Cardiac fibroblast (primary cell): Measurements from ENCODE around the gene ADD1.

Source experiments
- DNase-seq, 2 donors: peaks; one replicate each; pipeline versions ENCODE4 v3.0.0 to v3.0.0-alpha.2; 2010; ENCODE audit warnings: low read depth in 2 of 2
- H3K4me3 ChIP-seq, 2 donors: replicated peaks in 1 of 2; 1 replicate in 1 of 2; 2 replicates in 1 of 2; pipeline ENCODE4 v1.5.1; 2011; ENCODE audit warnings: low read depth in 2 of 2, low read length in 2 of 2, mild to moderate bottlenecking in 2 of 2, moderate library complexity in 1 of 2
- CTCF ChIP-seq: IDR thresholded peaks from one replicate; pipeline ENCODE4 v1.5.1; 2011; ENCODE audit warnings: low read depth, mild to moderate bottlenecking, low read length, inconsistent platforms

ADD1 gene

GRCh38 chr4:2858451-2859217 is 15.0 kb downstream of the ADD1 start:
- peak; percentile 55 to 62 for DNase-seq

GRCh38 chr4:2859514-2859913 is 15.9 kb downstream of the ADD1 start:
- H3K4me3 ChIP-seq: no peak overlapping the region
- TF ChIP-seq CTCF: no peak
- DNase-seq: no peak

More at GRCh38 chr4:2858451-2859217, 15.0 kb downstream of the ADD1 start:
- no peak for TF ChIP-seq CTCF
- no peak overlapping the region for H3K4me3 ChIP-seq

GRCh38 chr4:2860391-2861348 is 17.0 kb downstream of the ADD1 start:
- H3K4me3 ChIP-seq: no peak overlapping the region
- peak; percentile 27 to 65 for DNase-seq
- TF ChIP-seq CTCF: no peak

- no peak for TF ChIP-seq CTCF
- H3K4me3 ChIP-seq: no peak overlapping the region
- no peak for DNase-seq
Observed at GRCh38 chr4:2861631-2862436, 18.2 kb downstream of the ADD1 start.

GRCh38 chr4:2862528-2862927 is 18.9 kb downstream of the ADD1 start:
- peak in 1 of 2 donors; percentile 61 for DNase-seq
- no peak overlapping the region for H3K4me3 ChIP-seq
- no peak for TF ChIP-seq CTCF

- H3K4me3 ChIP-seq: no peak overlapping the region
- TF ChIP-seq CTCF: no peak
- DNase-seq: no peak
Observed at GRCh38 chr4:2863649-2864048, 20.0 kb downstream of the ADD1 start.
